ENCODE measurements around the gene KSR2.

GRCh38 chr12:117743761-117744160 is 225.0 kb downstream of the KSR2 start:
- TF ChIP-seq CTCF (IDR thresholded peaks at IDR 0.05): no peak
- no peak for TF ChIP-seq EP300 (IDR thresholded peaks at IDR 0.05; ENCODE audit: low read depth)
- no peak for TF ChIP-seq POLR2A (IDR thresholded peaks at IDR 0.05)
- no peak for TF ChIP-seq POLR2AphosphoS5 (IDR thresholded peaks at IDR 0.05)
